ENCODE results near the gene TMEM244. TPM values are rescaled to one million over a fixed set of nuclear protein-coding genes. Genes with fewer than 3 reads are reported as not detected.

Gene TMEM244
- total RNA-seq, 1 experiment from 2014 or later = not detected

DNA sequence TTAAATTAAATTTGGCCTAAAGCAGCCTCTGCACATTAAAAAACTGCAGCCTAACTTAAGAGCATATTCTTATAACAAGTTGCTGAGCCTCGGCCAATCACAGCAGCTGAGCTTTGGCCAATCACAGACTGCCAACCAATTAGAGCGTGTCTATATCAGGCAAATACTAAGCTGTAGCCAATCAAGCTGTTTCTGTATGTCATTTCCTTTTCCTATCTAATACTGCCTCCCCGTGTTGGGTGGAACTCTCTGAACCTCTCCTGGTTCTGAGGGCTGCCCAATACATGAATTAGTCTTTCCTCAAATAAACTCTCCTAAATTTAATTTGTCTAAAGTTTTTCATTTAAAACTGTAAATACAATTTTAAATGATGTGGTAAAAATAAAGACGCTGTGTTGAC is 3.9 kb upstream of the TMEM244 start:
- Mint-ChIP-seq H3K4me3 (no peak overlapping the region), H3K36me3 (peaks cover 8% of the 10 kb centered on the region; the same call in 1 of the 2 replicates), H3K27ac (no peak overlapping the region), H3K4me1 (peaks cover 31% of the 10 kb centered on the region), H3K27me3 (ENCODE audit: low read depth) (no peaks in the 10 kb centered on the region), H3K9me3 (peaks cover 7% of the 10 kb centered on the region)
- ChIA-PET CTCF (no interaction called here), POLR2A (no interaction called here)
- TF ChIP-seq AFF4 (CRISPR knock-in tag; IDR thresholded peaks at IDR 0.05; ENCODE audit: borderline replicate concordance) = no peak
- TF ChIP-seq, protein P1, sequence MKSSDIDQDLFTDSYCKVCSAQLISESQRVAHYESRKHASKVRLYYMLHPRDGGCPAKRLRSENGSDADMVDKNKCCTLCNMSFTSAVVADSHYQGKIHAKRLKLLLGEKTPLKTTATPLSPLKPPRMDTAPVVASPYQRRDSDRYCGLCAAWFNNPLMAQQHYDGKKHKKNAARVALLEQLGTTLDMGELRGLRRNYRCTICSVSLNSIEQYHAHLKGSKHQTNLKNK (CRISPR knock-in tag; IDR thresholded peaks at IDR 0.05) = no peak
- TF ChIP-seq FOXJ3 (CRISPR knock-in tag; IDR thresholded peaks at IDR 0.05; ENCODE audit: borderline replicate concordance) = no peak
- no peak for TF ChIP-seq ZNF317 (CRISPR knock-in tag; IDR thresholded peaks at IDR 0.05; ENCODE audit: borderline replicate concordance, low read depth)
- TF ChIP-seq ZNF219 (CRISPR knock-in tag; IDR thresholded peaks at IDR 0.05; ENCODE audit: borderline replicate concordance) = no peak
- TF ChIP-seq NFYB (CRISPR knock-in tag; conservative IDR thresholded peaks at IDR 0.05; ENCODE audit: low read depth) = no peak
- TF ChIP-seq, protein P2, sequence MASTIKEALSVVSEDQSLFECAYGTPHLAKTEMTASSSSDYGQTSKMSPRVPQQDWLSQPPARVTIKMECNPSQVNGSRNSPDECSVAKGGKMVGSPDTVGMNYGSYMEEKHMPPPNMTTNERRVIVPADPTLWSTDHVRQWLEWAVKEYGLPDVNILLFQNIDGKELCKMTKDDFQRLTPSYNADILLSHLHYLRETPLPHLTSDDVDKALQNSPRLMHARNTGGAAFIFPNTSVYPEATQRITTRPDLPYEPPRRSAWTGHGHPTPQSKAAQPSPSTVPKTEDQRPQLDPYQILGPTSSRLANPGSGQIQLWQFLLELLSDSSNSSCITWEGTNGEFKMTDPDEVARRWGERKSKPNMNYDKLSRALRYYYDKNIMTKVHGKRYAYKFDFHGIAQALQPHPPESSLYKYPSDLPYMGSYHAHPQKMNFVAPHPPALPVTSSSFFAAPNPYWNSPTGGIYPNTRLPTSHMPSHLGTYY (CRISPR knock-in tag; IDR thresholded peaks at IDR 0.05) = no peak
- no peak for TF ChIP-seq RORB (CRISPR knock-in tag; IDR thresholded peaks at IDR 0.05)
- TF ChIP-seq KAT7 (CRISPR knock-in tag; IDR thresholded peaks at IDR 0.05; ENCODE audit: borderline replicate concordance) = no peak
- TF ChIP-seq NFATC4 (CRISPR knock-in tag; IDR thresholded peaks at IDR 0.05) = no peak
- no peak for TF ChIP-seq CREM (CRISPR knock-in tag; IDR thresholded peaks at IDR 0.05)
- TF ChIP-seq TEAD1 (CRISPR knock-in tag; IDR thresholded peaks at IDR 0.05) = no peak
- no peak for TF ChIP-seq FOXP1 (CRISPR knock-in tag; IDR thresholded peaks at IDR 0.05; ENCODE audit: borderline replicate concordance)
- TF ChIP-seq ZNF232 (CRISPR knock-in tag; IDR thresholded peaks at IDR 0.05) = no peak
- no peak for TF ChIP-seq NR3C1 (CRISPR knock-in tag; conservative IDR thresholded peaks at IDR 0.05; ENCODE audit: low read depth)
- no peak for TF ChIP-seq ELF4 (CRISPR knock-in tag; IDR thresholded peaks at IDR 0.05; ENCODE audit: low read depth)
- no peak for TF ChIP-seq SOX15 (CRISPR knock-in tag; IDR thresholded peaks at IDR 0.05)
- TF ChIP-seq ARID4B (CRISPR knock-in tag; IDR thresholded peaks at IDR 0.05; ENCODE audit: borderline replicate concordance) = no peak
- TF ChIP-seq NFE2L1 (CRISPR knock-in tag; IDR thresholded peaks at IDR 0.05) = no peak
- TF ChIP-seq FOXP4 (CRISPR knock-in tag; IDR thresholded peaks at IDR 0.05) = no peak
- no peak for DNase-seq (ENCODE audit: low spot score)
- no peak for ATAC-seq
